Measurements from ENCODE around the gene INO80C.

DNA sequence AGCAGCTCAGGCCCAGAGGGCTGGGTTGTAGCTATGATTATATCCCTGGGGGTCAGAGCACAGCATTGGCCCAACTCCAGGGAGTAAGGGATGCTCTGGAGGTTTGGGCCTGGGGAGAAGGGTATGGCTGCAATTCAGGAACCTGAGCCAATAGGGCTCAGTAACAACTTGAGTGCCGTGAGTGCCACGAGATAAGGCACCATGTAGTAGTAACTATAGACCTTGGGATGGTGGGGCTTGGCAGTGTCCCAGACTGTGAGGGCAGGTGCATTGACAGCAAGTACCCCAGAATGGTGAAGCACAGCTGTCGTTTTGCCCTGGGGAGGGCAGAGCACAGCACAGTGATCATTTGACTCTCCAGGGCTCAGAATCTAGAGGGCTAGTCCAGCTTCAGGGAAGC is 75.5 kb downstream of the INO80C start:
- TF ChIP-seq, protein P1, sequence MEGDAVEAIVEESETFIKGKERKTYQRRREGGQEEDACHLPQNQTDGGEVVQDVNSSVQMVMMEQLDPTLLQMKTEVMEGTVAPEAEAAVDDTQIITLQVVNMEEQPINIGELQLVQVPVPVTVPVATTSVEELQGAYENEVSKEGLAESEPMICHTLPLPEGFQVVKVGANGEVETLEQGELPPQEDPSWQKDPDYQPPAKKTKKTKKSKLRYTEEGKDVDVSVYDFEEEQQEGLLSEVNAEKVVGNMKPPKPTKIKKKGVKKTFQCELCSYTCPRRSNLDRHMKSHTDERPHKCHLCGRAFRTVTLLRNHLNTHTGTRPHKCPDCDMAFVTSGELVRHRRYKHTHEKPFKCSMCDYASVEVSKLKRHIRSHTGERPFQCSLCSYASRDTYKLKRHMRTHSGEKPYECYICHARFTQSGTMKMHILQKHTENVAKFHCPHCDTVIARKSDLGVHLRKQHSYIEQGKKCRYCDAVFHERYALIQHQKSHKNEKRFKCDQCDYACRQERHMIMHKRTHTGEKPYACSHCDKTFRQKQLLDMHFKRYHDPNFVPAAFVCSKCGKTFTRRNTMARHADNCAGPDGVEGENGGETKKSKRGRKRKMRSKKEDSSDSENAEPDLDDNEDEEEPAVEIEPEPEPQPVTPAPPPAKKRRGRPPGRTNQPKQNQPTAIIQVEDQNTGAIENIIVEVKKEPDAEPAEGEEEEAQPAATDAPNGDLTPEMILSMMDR (conservative IDR thresholded peaks at IDR 0.05; ENCODE audit: low read length) = no peak
- TF ChIP-seq EZH2phosphoT487 (IDR thresholded peaks at IDR 0.05; ENCODE audit: borderline replicate concordance, low read depth, low read length) = no peak

All from OCI-LY7 (cell line).